Measurements from ENCODE around the gene PXN. TPM values are rescaled to one million over a fixed set of nuclear protein-coding genes. Genes with fewer than 3 reads are reported as not detected.
"Not testable (repeated sequence)": the region's sequence is repeated elsewhere in the genome, so short reads cannot be mapped to it uniquely, and the experiment has no call there.

The PXN gene
- total RNA-seq, 4 donors from 2014 or later, result 40.0 to 151 (median 73.1) TPM

- no peak for TF ChIP-seq CTCF (IDR thresholded peaks at IDR 0.05)
- no peak for DNase-seq (ENCODE audit: low spot score)
- ATAC-seq (ENCODE audit: low FRiP score), result no peak
Observed at GRCh38 chr12:120261951-120262851, 3.3 kb downstream of the PXN start.

GRCh38 chr12:120260607-120261006, 4.9 kb downstream of the PXN start:
- DNase-seq (ENCODE audit: low spot score) (no peak), ATAC-seq (ENCODE audit: low FRiP score) (no peak)
- no peak for TF ChIP-seq CTCF (IDR thresholded peaks at IDR 0.05)

GRCh38 chr12:120259418-120260202, 5.9 kb downstream of the PXN start:
- DNase-seq (ENCODE audit: low spot score) (no peak), ATAC-seq (ENCODE audit: low FRiP score) (no peak)
- no peak for TF ChIP-seq CTCF (IDR thresholded peaks at IDR 0.05)

GRCh38 chr12:120258323-120258896, 7.1 kb downstream of the PXN start:
- ATAC-seq (ENCODE audit: low FRiP score), result no peak
- no peak for TF ChIP-seq CTCF (IDR thresholded peaks at IDR 0.05)
- no peak for DNase-seq (ENCODE audit: low spot score)

- DNase-seq (ENCODE audit: low spot score), result no peak
- peak; percentile 59 for ATAC-seq (ENCODE audit: low FRiP score)
- TF ChIP-seq CTCF (IDR thresholded peaks at IDR 0.05), result no peak
Observed at GRCh38 chr12:120257041-120257821, 8.3 kb downstream of the PXN start.

- no peak for DNase-seq (ENCODE audit: low spot score)
- ATAC-seq (ENCODE audit: low FRiP score), result no peak
- TF ChIP-seq CTCF (IDR thresholded peaks at IDR 0.05), result no peak
Observed at GRCh38 chr12:120254809-120255208, 10.7 kb downstream of the PXN start.

- not testable (repeated sequence) for DNase-seq (ENCODE audit: low spot score); ATAC-seq (ENCODE audit: low FRiP score)
Observed at GRCh38 chr12:120253313-120253712, 12.2 kb downstream of the PXN start.

Data from omental fat pad (tissue), 4 donors.